GM11168 (cell line): Measurements from ENCODE around the gene MXD3.

Experiments used
- in situ Hi-C: fragments of 300-500 bp; cut with MboI; formaldehyde crosslinking; loops from one replicate; pipeline ENCODE4 v1.12.0; 2022; ENCODE audit warnings: low sequenced_read_pairs; ENCODE audit not compliant: unreplicated experiment

MXD3 gene

GRCh38 chr5:177327539-177328522 is 16.1 kb upstream of the MXD3 start:
- in situ Hi-C loops = no loop called here

DNA sequence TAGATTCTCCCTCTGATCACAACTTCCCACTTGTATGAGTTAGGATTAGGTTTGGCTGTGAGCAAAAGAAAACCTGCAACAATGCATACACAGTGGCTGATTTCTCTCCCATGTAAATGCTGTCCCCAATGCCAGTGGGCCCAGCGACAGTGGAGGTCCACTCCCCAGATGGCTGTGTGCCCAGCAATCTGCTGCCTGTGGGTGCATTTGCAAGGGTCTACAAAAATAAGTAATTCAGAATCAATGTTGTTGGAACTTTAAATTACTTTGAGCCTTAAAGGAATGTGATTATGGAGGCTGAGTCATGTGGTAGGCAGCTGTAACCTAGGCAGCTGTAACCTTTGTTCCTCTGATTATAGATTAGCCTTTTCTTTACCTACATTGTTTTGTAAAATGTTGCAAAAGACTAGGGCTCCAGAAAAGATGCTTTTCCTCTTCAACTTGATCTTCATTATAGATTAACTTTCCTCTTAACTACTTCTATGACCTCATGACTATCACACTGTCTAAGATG is 14.2 kb upstream of the MXD3 start:
- in situ Hi-C loops = no loop called here

- in situ Hi-C loops = no loop called here
These were observed 9.2 kb upstream of the MXD3 start for GRCh38 chr5:177320879-177321278.

DNA sequence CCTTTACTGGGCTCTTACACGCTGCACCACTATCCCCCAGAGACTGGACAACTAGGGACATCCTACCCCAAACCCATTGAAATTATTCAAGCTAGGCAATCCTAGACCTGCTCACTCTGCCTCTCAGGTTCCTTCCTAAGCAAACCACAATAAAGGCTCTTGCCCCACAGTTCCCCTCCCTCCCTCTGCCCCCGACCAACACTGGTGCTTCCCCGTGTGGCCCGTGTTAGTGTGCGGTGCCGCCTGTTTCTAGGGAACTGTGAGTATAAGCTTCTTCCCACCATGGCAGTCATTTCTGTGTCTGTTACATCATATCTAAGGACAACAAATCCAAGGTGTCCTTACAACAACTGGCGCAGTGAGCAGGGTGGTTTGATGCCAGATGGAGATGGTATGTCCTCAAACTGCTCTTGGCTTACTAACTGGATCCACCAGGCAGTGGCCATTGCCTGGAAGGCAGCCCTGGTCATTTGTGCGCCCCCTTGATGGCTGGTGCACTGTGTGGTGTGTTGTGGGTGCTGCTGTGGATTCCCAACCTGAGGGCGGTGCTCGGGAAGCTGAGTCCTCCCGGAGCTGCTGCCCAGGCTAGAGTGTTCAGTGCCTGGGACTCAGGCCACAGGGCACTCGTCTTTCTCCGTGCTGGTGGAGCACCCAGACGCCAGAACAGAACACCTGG is 8.4 kb upstream of the MXD3 start:
- in situ Hi-C loops = loop anchor here (5.0 to 10.0 kb wide), 2 partner anchors 45 to 62 kb away; partner anchors contain the start of gene SLC34A1

- in situ Hi-C loops = loop anchor here (5.0 to 10.0 kb wide), 2 partner anchors 47 to 64 kb away; partner anchors contain the start of gene SLC34A1
These were observed 6.3 kb upstream of the MXD3 start for GRCh38 chr5:177317959-177318377.

- in situ Hi-C loops = loop anchor here (5.0 to 10.0 kb wide), 2 partner anchors 49 to 66 kb away; partner anchors contain the start of gene SLC34A1
These were observed 4.3 kb upstream of the MXD3 start for GRCh38 chr5:177316005-177316404.

- in situ Hi-C loops = loop anchor here (5.0 to 10.0 kb wide), 2 partner anchors 49 to 67 kb away; partner anchors contain the start of gene SLC34A1
These were observed 3.7 kb upstream of the MXD3 start for GRCh38 chr5:177315411-177315810.

DNA sequence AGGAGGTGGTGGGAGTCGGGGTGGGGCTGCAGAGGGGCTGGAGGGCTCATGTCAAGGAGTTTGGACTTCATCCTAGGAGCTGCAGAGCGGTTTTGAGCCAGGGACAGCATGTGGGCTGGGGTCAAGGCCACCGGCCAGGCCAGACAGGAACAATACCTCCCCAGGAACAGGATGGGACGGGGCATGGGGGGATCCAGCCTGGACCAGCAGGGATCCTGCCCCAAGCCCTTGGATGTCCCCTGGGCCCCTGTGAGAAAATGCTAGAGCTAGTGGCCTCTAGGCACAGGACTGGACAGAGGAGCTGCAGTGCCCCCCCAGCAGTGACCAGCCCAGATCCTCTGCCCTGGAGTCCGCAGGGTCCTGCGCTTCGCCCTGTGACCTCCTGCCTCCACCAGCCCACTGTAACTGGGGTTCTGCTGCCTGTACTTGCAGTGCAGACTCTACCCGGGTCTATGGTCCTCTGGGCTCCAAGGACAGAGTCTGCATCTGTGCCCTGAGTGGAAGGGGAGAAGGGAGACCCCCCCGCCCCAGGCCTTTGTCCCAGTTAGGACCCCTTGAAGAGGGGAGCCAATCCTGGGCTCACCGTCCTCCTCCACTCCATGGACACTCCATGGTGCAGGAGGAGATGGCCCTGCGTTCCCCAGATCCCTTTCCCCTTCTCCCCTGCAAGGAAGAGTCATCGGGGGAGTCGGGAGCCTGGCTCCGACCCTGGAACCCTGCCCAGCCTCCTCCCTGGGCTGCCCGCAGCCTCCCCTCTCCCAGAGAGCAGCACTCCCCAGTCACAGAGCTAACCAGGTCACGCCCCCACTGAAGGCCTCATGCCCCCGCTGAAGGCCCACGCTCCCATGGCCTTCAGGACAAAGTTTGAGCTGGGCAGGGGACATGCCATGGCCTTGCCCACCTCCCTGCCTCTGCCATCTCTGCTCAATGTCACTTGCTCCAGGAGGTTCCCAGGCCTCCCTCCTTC is 3.0 kb upstream of the MXD3 start:
- in situ Hi-C loops = loop anchor here (5.0 to 10.0 kb wide), 2 partner anchors 50 to 68 kb away; partner anchors contain the start of gene SLC34A1

DNA sequence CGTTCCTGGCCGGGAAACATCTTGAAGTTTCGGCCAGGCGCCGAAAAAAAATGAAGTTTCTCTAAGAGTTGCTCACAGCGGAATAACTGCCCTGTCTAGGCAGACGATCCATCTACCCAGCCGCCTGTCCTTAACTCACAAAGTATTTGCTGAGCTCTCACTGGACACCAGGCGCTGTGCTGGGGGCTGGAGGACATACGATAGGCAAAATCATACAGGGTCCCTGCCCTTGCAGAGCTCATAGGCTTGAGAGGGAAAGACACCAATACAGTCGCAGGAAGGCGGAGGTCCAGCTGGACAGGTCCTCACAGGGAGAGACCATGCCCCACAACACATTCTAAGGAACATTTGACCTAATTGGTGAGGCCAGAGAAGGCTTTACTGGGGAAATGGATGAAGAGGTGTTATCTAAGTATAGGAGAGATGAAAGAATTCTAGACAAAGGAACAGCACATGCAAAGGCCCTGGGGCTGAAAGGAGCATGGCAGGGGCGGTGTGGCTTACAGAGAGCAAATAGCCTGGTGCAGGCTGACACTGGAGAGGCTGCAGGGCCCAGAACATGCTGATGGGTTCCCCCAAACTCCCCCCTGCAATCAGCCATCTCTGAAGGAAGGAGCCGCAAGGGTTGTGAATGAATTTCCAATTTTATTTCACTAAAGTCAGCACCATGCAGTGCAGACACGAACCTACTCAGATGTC is 2.0 kb upstream of the MXD3 start:
- in situ Hi-C loops = loop anchor here (10.0 kb wide), 1 partner anchor 51 kb away; no protein-coding TSS in a partner anchor

- in situ Hi-C loops = loop anchor here (10.0 kb wide), 1 partner anchor 52 kb away; no protein-coding TSS in a partner anchor
These were observed 1.0 kb upstream of the MXD3 start for GRCh38 chr5:177312649-177313181.

GRCh38 chr5:177311392-177311722 is 341 bp downstream of the MXD3 start:
- in situ Hi-C loops = loop anchor here (10.0 kb wide), 1 partner anchor 53 kb away; no protein-coding TSS in a partner anchor

GRCh38 chr5:177310757-177311391 is 824 bp downstream of the MXD3 start:
- in situ Hi-C loops = loop anchor here (10.0 kb wide), 1 partner anchor 54 kb away; no protein-coding TSS in a partner anchor

- in situ Hi-C loops = loop anchor here (10.0 kb wide), 1 partner anchor 54 kb away; no protein-coding TSS in a partner anchor
These were observed 1.4 kb downstream of the MXD3 start for GRCh38 chr5:177310332-177310731.

GRCh38 chr5:177309351-177310191 is 2.1 kb downstream of the MXD3 start:
- in situ Hi-C loops = loop anchor here (10.0 kb wide), 1 partner anchor 55 kb away; no protein-coding TSS in a partner anchor

- in situ Hi-C loops = no loop called here
These were observed 3.0 kb downstream of the MXD3 start for GRCh38 chr5:177308740-177309139.

- in situ Hi-C loops = no loop called here
These were observed 3.9 kb downstream of the MXD3 start for GRCh38 chr5:177307544-177308363.
